ENCODE measurements around the gene GGCT. TPM values are rescaled to one million over a fixed set of nuclear protein-coding genes. Genes with fewer than 3 reads are reported as not detected.

The GGCT gene
- total RNA-seq, 1 donor from 2014 or later, result 18.9 TPM

DNA sequence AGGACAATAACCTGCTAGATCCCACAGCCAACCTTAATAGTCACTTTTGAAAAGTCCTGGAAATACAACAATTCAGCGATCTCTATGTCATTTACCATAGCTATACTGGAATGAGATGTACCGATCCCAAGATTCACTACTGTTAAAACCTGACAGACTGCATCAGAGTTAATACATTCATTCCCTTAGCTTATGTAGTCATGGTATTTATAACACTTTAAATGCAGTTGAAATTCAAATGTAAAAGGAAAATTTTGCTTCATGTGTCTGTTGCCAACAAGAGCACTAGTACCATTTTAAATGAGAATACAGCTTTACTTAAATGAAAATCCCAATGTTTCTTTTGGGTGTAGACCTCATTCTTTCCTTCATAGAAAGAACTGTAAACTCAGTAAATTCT, 11.1 kb upstream of the GGCT start:
- Histone ChIP-seq H3K27ac (replicated peaks) (no peak overlapping the region), H3K4me3 (no peak overlapping the region), H3K9me3 (replicated peaks) (no peaks in the 10 kb centered on the region), H3K36me3 (no peaks in the 10 kb centered on the region), H3K27me3 (ENCODE audit: low read depth) (no peaks in the 10 kb centered on the region), H3K4me1 (peaks cover under 1% of the 10 kb centered on the region)
- TF ChIP-seq, protein P1, sequence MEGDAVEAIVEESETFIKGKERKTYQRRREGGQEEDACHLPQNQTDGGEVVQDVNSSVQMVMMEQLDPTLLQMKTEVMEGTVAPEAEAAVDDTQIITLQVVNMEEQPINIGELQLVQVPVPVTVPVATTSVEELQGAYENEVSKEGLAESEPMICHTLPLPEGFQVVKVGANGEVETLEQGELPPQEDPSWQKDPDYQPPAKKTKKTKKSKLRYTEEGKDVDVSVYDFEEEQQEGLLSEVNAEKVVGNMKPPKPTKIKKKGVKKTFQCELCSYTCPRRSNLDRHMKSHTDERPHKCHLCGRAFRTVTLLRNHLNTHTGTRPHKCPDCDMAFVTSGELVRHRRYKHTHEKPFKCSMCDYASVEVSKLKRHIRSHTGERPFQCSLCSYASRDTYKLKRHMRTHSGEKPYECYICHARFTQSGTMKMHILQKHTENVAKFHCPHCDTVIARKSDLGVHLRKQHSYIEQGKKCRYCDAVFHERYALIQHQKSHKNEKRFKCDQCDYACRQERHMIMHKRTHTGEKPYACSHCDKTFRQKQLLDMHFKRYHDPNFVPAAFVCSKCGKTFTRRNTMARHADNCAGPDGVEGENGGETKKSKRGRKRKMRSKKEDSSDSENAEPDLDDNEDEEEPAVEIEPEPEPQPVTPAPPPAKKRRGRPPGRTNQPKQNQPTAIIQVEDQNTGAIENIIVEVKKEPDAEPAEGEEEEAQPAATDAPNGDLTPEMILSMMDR (IDR thresholded peaks at IDR 0.05; ENCODE audit: borderline replicate concordance), result no peak
- intact Hi-C loops (cut with micrococcal nuclease), result loop anchor here (10.0 kb wide), 1 partner anchor 49 kb away; no protein-coding TSS in a partner anchor
- DNase-seq, result no peak

DNA sequence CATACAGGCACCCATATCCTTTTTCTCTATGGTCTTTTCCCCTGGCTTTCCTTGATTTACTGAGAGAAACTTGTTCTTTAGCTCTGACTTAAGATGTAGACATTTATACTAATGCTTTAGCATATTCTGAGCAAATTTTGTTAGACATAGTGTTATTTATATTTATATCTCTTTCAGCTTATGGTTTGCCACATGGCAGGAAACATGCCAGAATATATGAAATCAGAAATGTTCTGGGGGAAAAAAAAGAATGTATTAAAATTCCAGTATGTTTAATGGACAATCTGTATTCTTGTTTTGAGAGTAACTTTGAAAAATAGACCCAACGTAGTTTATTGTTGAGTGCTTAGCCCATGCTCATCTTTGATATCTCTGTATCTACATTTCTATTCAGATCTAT, 10.1 kb upstream of the GGCT start:
- H3K27me3 ChIP-seq (ENCODE audit: low read depth), result no peaks in the 10 kb centered on the region

DNA sequence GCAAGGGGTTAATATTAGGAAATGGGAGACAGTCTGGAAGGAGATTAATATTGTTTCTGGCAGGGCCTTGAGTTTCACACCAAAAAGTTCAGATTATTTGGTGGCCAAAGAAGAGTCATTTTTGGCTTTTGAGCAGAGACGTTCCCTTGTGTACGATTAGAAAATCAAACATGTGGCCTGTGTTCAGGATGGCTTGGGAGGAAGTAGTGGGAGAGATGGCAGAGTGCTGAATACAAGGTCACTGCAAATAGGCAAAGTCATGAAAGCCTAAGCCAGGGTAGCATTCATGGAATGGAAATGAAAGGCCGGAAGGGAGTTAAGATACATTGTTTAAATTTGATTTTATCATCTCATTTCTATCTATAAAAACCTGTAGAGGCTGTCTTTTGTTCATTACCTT, 9.5 kb upstream of the GGCT start:
- H3K36me3 ChIP-seq, result no peaks in the 10 kb centered on the region
- no peak overlapping the region for H3K4me3 ChIP-seq
- H3K27me3 ChIP-seq (ENCODE audit: low read depth), result no peaks in the 10 kb centered on the region
- TF ChIP-seq, protein P1 (IDR thresholded peaks at IDR 0.05; ENCODE audit: borderline replicate concordance), result no peak
- DNase-seq, result no peak
- intact Hi-C loops (cut with micrococcal nuclease), result loop anchor here (10.0 kb wide), 1 partner anchor 51 kb away; no protein-coding TSS in a partner anchor
- no peak overlapping the region for H3K27ac ChIP-seq (replicated peaks)
- H3K9me3 ChIP-seq (replicated peaks), result no peaks in the 10 kb centered on the region
- no peaks in the 10 kb centered on the region for H3K4me1 ChIP-seq

More for the DNA sequence above, 10.1 kb upstream of the GGCT start:
- Histone ChIP-seq H3K36me3 (no peaks in the 10 kb centered on the region), H3K4me3 (no peak overlapping the region), H3K27ac (replicated peaks) (no peak overlapping the region), H3K4me1 (no peaks in the 10 kb centered on the region), H3K9me3 (replicated peaks) (no peaks in the 10 kb centered on the region)
- DNase-seq, result no peak
- intact Hi-C loops (cut with micrococcal nuclease), result loop anchor here (10.0 kb wide), 1 partner anchor 50 kb away; no protein-coding TSS in a partner anchor
- TF ChIP-seq, protein P1 (IDR thresholded peaks at IDR 0.05; ENCODE audit: borderline replicate concordance), result no peak

DNA sequence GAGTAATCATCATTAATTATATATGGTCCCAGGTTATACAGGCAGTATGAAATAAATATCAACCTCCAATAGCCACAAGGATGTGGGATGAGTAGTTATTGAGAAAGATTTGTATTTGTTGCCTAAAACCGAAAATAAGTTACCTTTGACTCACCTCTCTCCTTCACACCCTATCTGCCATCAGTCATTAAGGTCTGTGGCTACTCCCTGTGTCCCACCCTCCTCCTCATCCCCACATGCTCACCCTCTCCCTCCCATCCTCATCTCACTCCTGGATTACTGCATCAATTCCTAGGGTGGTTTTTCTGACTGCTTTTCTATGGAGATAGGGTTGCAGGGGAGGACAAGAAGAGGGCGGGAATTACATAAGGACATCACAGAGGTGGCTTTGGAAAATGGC, 9.1 kb upstream of the GGCT start:
- intact Hi-C loops (cut with micrococcal nuclease), result loop anchor here (10.0 kb wide), 1 partner anchor 51 kb away; no protein-coding TSS in a partner anchor
- no peaks in the 10 kb centered on the region for H3K27me3 ChIP-seq (ENCODE audit: low read depth)
- H3K9me3 ChIP-seq (replicated peaks), result no peaks in the 10 kb centered on the region
- DNase-seq, result no peak
- TF ChIP-seq, protein P1 (IDR thresholded peaks at IDR 0.05; ENCODE audit: borderline replicate concordance), result no peak
- no peak overlapping the region for H3K4me3 ChIP-seq
- H3K4me1 ChIP-seq, result no peaks in the 10 kb centered on the region
- H3K36me3 ChIP-seq, result no peaks in the 10 kb centered on the region
- no peak overlapping the region for H3K27ac ChIP-seq (replicated peaks)

DNA sequence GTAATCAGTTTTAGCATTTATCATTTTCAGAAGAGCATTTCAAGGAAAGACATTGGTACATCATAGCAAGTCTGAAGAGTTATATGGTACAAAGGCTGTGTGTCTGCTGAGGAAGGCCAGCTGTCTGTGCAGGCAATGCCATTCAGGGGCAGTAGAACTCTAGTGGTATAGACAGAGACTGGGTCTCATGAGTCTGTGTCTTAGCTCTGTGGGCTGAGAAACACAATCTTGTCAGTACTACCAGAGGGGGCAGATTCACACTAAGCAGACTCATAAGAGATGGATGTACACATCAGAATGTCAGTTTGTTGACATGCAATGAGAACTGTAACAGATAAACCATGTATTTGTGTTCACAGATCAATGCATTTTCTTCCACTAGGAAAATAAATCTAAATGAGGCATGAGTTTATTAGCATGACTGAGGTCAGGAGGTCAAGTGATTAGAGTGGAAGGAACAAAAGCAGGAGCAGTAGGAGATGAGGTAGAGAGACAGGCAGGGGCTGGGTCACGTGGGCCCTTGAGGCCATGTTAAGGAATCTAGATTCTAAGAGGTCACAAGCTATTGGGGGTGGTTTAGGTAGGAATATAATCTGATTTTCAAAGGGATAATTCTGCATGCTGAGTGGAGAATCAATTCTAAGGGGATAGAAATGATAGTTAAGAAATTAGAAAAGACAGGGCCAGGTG, 7.5 kb upstream of the GGCT start:
- intact Hi-C loops (cut with micrococcal nuclease), result loop anchor here (10.0 kb wide), 1 partner anchor 53 kb away; no protein-coding TSS in a partner anchor
- no peak for DNase-seq
- H3K27me3 ChIP-seq (ENCODE audit: low read depth), result no peaks in the 10 kb centered on the region
- no peaks in the 10 kb centered on the region for H3K36me3 ChIP-seq
- TF ChIP-seq, protein P1 (IDR thresholded peaks at IDR 0.05; ENCODE audit: borderline replicate concordance), result no peak
- no peaks in the 10 kb centered on the region for H3K4me1 ChIP-seq
- no peak overlapping the region for H3K4me3 ChIP-seq
- H3K27ac ChIP-seq (replicated peaks), result no peak overlapping the region
- H3K9me3 ChIP-seq (replicated peaks), result no peaks in the 10 kb centered on the region
